Mucosa of gallbladder (tissue), 1 donor: ENCODE measurements around the gene ST3GAL4. TPM values are rescaled to one million over a fixed set of nuclear protein-coding genes. Genes with fewer than 3 reads are reported as not detected.
A peak's percentile ranks its signal among the peaks of the same experiment; 100 is the strongest.

Experiments used
- DNase-seq: peaks from one replicate; pipeline ENCODE4 v3.0.0-alpha.2; 2020; ENCODE audit warnings: low spot score
- total RNA-seq: library from RNA; stranded (reverse); gene quantifications from one replicate; pipeline ENCODE4 v1.2.1, GENCODE V29; 2021
- donor health status: DM: no; HTN: no; CAD: no.

Gene ST3GAL4
- total RNA-seq, 1 donor from 2014 or later = 19.4 TPM

GRCh38 chr11:126424471-126425039 is 69.1 kb downstream of the ST3GAL4 start:
- DNase-seq = no peak

- no peak for DNase-seq
Observed at GRCh38 chr11:126426106-126426505, 70.6 kb downstream of the ST3GAL4 start.

- DNase-seq = no peak
Observed at GRCh38 chr11:126426820-126427749, 71.6 kb downstream of the ST3GAL4 start.

GRCh38 chr11:126430581-126431335 is 75.3 kb downstream of the ST3GAL4 start:
- DNase-seq = no peak

GRCh38 chr11:126431401-126432064 is 76.0 kb downstream of the ST3GAL4 start:
- peak; percentile 52 for DNase-seq

- DNase-seq = no peak
Observed at GRCh38 chr11:126432065-126432461, 76.6 kb downstream of the ST3GAL4 start.

- DNase-seq = no peak
Observed at GRCh38 chr11:126432525-126432924, 77.0 kb downstream of the ST3GAL4 start.

GRCh38 chr11:126433244-126433846 is 77.9 kb downstream of the ST3GAL4 start:
- no peak for DNase-seq

GRCh38 chr11:126433989-126434949 is 78.8 kb downstream of the ST3GAL4 start:
- DNase-seq = no peak

- DNase-seq = no peak
Observed at GRCh38 chr11:126434950-126435335, 79.5 kb downstream of the ST3GAL4 start.

- DNase-seq = no peak
Observed at GRCh38 chr11:126436209-126436755, 80.8 kb downstream of the ST3GAL4 start.

GRCh38 chr11:126437731-126438130 is 82.2 kb downstream of the ST3GAL4 start:
- DNase-seq = no peak

GRCh38 chr11:126438272-126438671 is 82.8 kb downstream of the ST3GAL4 start:
- no peak for DNase-seq

GRCh38 chr11:126438691-126439090 is 83.2 kb downstream of the ST3GAL4 start:
- no peak for DNase-seq

- DNase-seq = no peak
Observed at GRCh38 chr11:126440276-126440675, 84.8 kb downstream of the ST3GAL4 start.

- DNase-seq = peak; percentile 70
Observed at GRCh38 chr11:126440792-126441514, 85.5 kb downstream of the ST3GAL4 start.

- DNase-seq = no peak
Observed at GRCh38 chr11:126443120-126443519, 87.6 kb downstream of the ST3GAL4 start.

GRCh38 chr11:126444072-126444471 is 88.6 kb downstream of the ST3GAL4 start:
- DNase-seq = no peak

- no peak for DNase-seq
Observed at GRCh38 chr11:126446581-126446980, 91.1 kb downstream of the ST3GAL4 start.
